Activated CD4-positive, alpha-beta T cell treated with anti-CD3 and anti-CD28 coated beads, Interleukin-2, amount 50 U/mL, for 16 hours (primary cell): Measurements from ENCODE around the gene SLC4A8.
A peak's percentile ranks its signal among the peaks of the same experiment; 100 is the strongest.
"Not testable (repeated sequence)": the region's sequence is repeated elsewhere in the genome, so short reads cannot be mapped to it uniquely, and the experiment has no call there.

Experiments
- DNase-seq: peaks from one replicate; pipeline ENCODE4 v3.0.0-alpha.2; 2020

The SLC4A8 gene

GRCh38 chr12:51430196-51430895 is 5.7 kb downstream of the SLC4A8 start:
- no peak for DNase-seq

GRCh38 chr12:51432921-51433320 is 8.3 kb downstream of the SLC4A8 start:
- DNase-seq, result no peak

GRCh38 chr12:51434305-51434704 is 9.7 kb downstream of the SLC4A8 start:
- DNase-seq, result no peak

GRCh38 chr12:51437431-51437830 is 12.8 kb downstream of the SLC4A8 start:
- no peak for DNase-seq

GRCh38 chr12:51439330-51439729 is 14.7 kb downstream of the SLC4A8 start:
- DNase-seq, result no peak

GRCh38 chr12:51441583-51441982 is 17.0 kb downstream of the SLC4A8 start:
- no peak for DNase-seq

GRCh38 chr12:51442324-51442723 is 17.7 kb downstream of the SLC4A8 start:
- no peak for DNase-seq

GRCh38 chr12:51443573-51443972 is 18.9 kb downstream of the SLC4A8 start:
- DNase-seq, result no peak

- no peak for DNase-seq
Observed at GRCh38 chr12:51448618-51449256, 24.1 kb downstream of the SLC4A8 start.

- DNase-seq, result no peak
Observed at GRCh38 chr12:51449580-51450246, 25.1 kb downstream of the SLC4A8 start.

GRCh38 chr12:51450333-51450732 is 25.7 kb downstream of the SLC4A8 start:
- no peak for DNase-seq

- DNase-seq, result no peak
Observed at GRCh38 chr12:51450806-51451205, 26.2 kb downstream of the SLC4A8 start.

- DNase-seq, result not testable (repeated sequence)
Observed at GRCh38 chr12:51454016-51454415, 29.4 kb downstream of the SLC4A8 start.

GRCh38 chr12:51455050-51455449 is 30.4 kb downstream of the SLC4A8 start:
- not testable (repeated sequence) for DNase-seq

GRCh38 chr12:51458635-51459034 is 34.0 kb downstream of the SLC4A8 start:
- DNase-seq, result no peak

- no peak for DNase-seq
Observed at GRCh38 chr12:51460519-51460918, 35.9 kb downstream of the SLC4A8 start.

GRCh38 chr12:51465491-51465890 is 40.9 kb downstream of the SLC4A8 start:
- DNase-seq, result no peak

GRCh38 chr12:51470116-51470515 is 45.5 kb downstream of the SLC4A8 start:
- no peak for DNase-seq

GRCh38 chr12:51471111-51471864 is 46.7 kb downstream of the SLC4A8 start:
- no peak for DNase-seq

- DNase-seq, result no peak
Observed at GRCh38 chr12:51472984-51473383, 48.4 kb downstream of the SLC4A8 start.

- peak; percentile 56 for DNase-seq
Observed at GRCh38 chr12:51473947-51474346, 49.3 kb downstream of the SLC4A8 start.

GRCh38 chr12:51475543-51475942 is 50.9 kb downstream of the SLC4A8 start:
- no peak for DNase-seq

- no peak for DNase-seq
Observed at GRCh38 chr12:51480978-51481377, 56.3 kb downstream of the SLC4A8 start.
